Esophagus squamous epithelium (tissue), 4 donors: ENCODE data around the gene NDUFB11.

Experiments used
- CTCF ChIP-seq, 6 experiments: fragments of 450-650 bp in 4 of 6; fragments of 200-600 bp in 2 of 6; sonication (generic) in 2 of 6; IDR thresholded peaks; one replicate each; pipeline ENCODE4 v1.5.1; 2016 to 2019; ENCODE audit warnings: antibody characterized with exemption in 6 of 6, mild to moderate bottlenecking in 4 of 6, moderate library complexity in 4 of 6
- POLR2A ChIP-seq, 4 donors: fragments of 450-650 bp; IDR thresholded peaks; one replicate each; pipeline ENCODE4 v1.6.1; 2017; ENCODE audit warnings: antibody characterized with exemption in 4 of 4, mild to moderate bottlenecking in 4 of 4, moderate library complexity in 3 of 4

- TF ChIP-seq CTCF (IDR thresholded peaks at IDR 0.05) = peak; percentile 31 to 87 (median 78)
- peak in 3 of 4 donors; percentile 43 to 78 (median 56) for TF ChIP-seq POLR2A (IDR thresholded peaks at IDR 0.05)
Observed at GRCh38 chrX:47144626-47145394, at the start of gene NDUFB11, which contains the start of gene RBM10.
